Upper lobe of left lung (tissue), 6 donors: Measurements from ENCODE around the gene TSPOAP1. TPM values are rescaled to one million over a fixed set of nuclear protein-coding genes. Genes with fewer than 3 reads are reported as not detected.
A peak's percentile ranks its signal among the peaks of the same experiment; 100 is the strongest.

Experiments
- ATAC-seq, 2 donors: fragments of 200-7000 bp; cut with Tn5 transposase; one replicate each; pipeline ENCODE4 v1.9.1; 2022; ENCODE audit warnings: mild to moderate bottlenecking in 2 of 2, moderate library complexity in 2 of 2; ENCODE audit not compliant: low FRiP score in 2 of 2
- DNase-seq, 2 donors: peaks; one replicate each; pipeline ENCODE4 v3.0.0-alpha.2; 2019 to 2020
- H3K27ac ChIP-seq, 4 donors: fragments of 200-600 bp; sonication (generic); one replicate each; pipeline ENCODE4 v1.5.1; 2016 to 2019
- H3K27me3 ChIP-seq, 4 donors: fragments of 200-600 bp; sonication (generic); one replicate each; pipeline ENCODE4 v1.5.1; 2017 to 2019
- H3K36me3 ChIP-seq, 4 donors: fragments of 200-600 bp; sonication (generic); one replicate each; pipeline ENCODE4 v1.5.1; 2016 to 2019
- H3K4me1 ChIP-seq, 4 donors: fragments of 200-600 bp; sonication (generic); one replicate each; pipeline ENCODE4 v1.5.1; 2018 to 2019
- H3K4me3 ChIP-seq, 4 donors: fragments of 200-600 bp; sonication (generic); one replicate each; pipeline ENCODE4 v1.5.1; 2017 to 2019; ENCODE audit warnings: mild to moderate bottlenecking in 2 of 4, moderate library complexity in 1 of 4
- H3K9me3 ChIP-seq, 4 donors: fragments of 200-600 bp; sonication (generic); one replicate each; pipeline ENCODE4 v1.5.1; 2018 to 2019
- EP300 ChIP-seq, 4 donors: sonication (generic); formaldehyde crosslinking; IDR thresholded peaks; one replicate each; pipeline ENCODE4 v1.5.1; 2017; ENCODE audit warnings: antibody characterized with exemption in 4 of 4, control low read depth in 2 of 4
- POLR2A ChIP-seq, 4 donors: fragments of 450-650 bp; IDR thresholded peaks; one replicate each; pipeline ENCODE4 v1.5.1; 2016 to 2017; ENCODE audit warnings: antibody characterized with exemption in 4 of 4, mild to moderate bottlenecking in 2 of 4
- POLR2AphosphoS5 ChIP-seq, 2 donors: sonication (generic); formaldehyde crosslinking; IDR thresholded peaks; one replicate each; pipeline ENCODE4 v1.5.1; 2017; ENCODE audit warnings: antibody characterized with exemption in 2 of 2
- WGBS, 2 donors: methylation state at CpG; one replicate each; pipeline ENCODE4 v1.1.5; 2017 to 2018; 5-methylcytosine and 5-hydroxymethylcytosine counted together
- total RNA-seq, 6 donors: library from RNA; depleted of rRNA in 4 of 6; stranded (reverse); fragments of >200 nt in 4 of 6; gene quantifications; one replicate each; pipeline versions ENCODE4 v1.1.0 to v1.2.1, GENCODE V29; 2016 to 2021
- TF ChIP-seq, protein P1 (sequence below), 6 experiments: fragments of 450-650 bp in 4 of 6; fragments of 200-600 bp in 2 of 6; sonication (generic) in 2 of 6; IDR thresholded peaks; one replicate each; pipeline ENCODE4 v1.5.1; 2016 to 2019; ENCODE audit warnings: antibody characterized with exemption in 6 of 6
- donor health status: DM: no; HTN: no; CAD: no; lungs with moderate emphysema.
- donor health status: DM: no; HTN: yes; CAD: no; lungs with severe emphysema.

Gene TSPOAP1
- total RNA-seq, 6 donors from 2014 or later = 14.0 to 50.3 (median 24.1) TPM

GRCh38 chr17:58302919-58303585 lies 25.5 kb downstream of the TSPOAP1 start:
- DNase-seq = no peak
- WGBS, 2 donors = 90 to 98% methylated on average over 4 to 9 of the region's 9 CpGs
- no peaks in the 10 kb centered on the region for H3K36me3 ChIP-seq
- H3K4me3 ChIP-seq = no peak overlapping the region
- no peak overlapping the region for H3K27ac ChIP-seq
- no peaks in the 10 kb centered on the region for H3K27me3 ChIP-seq
- TF ChIP-seq, protein P1, sequence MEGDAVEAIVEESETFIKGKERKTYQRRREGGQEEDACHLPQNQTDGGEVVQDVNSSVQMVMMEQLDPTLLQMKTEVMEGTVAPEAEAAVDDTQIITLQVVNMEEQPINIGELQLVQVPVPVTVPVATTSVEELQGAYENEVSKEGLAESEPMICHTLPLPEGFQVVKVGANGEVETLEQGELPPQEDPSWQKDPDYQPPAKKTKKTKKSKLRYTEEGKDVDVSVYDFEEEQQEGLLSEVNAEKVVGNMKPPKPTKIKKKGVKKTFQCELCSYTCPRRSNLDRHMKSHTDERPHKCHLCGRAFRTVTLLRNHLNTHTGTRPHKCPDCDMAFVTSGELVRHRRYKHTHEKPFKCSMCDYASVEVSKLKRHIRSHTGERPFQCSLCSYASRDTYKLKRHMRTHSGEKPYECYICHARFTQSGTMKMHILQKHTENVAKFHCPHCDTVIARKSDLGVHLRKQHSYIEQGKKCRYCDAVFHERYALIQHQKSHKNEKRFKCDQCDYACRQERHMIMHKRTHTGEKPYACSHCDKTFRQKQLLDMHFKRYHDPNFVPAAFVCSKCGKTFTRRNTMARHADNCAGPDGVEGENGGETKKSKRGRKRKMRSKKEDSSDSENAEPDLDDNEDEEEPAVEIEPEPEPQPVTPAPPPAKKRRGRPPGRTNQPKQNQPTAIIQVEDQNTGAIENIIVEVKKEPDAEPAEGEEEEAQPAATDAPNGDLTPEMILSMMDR (IDR thresholded peaks at IDR 0.05) = no peak
- TF ChIP-seq EP300 (IDR thresholded peaks at IDR 0.05) = no peak
- no peak for TF ChIP-seq POLR2AphosphoS5 (IDR thresholded peaks at IDR 0.05)
- TF ChIP-seq POLR2A (IDR thresholded peaks at IDR 0.05) = no peak
- no peaks in the 10 kb centered on the region for H3K4me1 ChIP-seq
- no peak for ATAC-seq
- H3K9me3 ChIP-seq = no peaks in the 10 kb centered on the region

GRCh38 chr17:58302171-58302918 lies 26.2 kb downstream of the TSPOAP1 start:
- TF ChIP-seq POLR2A (IDR thresholded peaks at IDR 0.05) (no peak), EP300 (IDR thresholded peaks at IDR 0.05) (no peak), POLR2AphosphoS5 (IDR thresholded peaks at IDR 0.05) (no peak)
- TF ChIP-seq, protein P1 (IDR thresholded peaks at IDR 0.05) = no peak
- no peaks in the 10 kb centered on the region for H3K27me3 ChIP-seq
- H3K9me3 ChIP-seq = no peaks in the 10 kb centered on the region
- H3K27ac ChIP-seq = no peak overlapping the region
- DNase-seq (no peak), ATAC-seq (no peak)
- H3K4me3 ChIP-seq = no peak overlapping the region
- H3K4me1 ChIP-seq = no peaks in the 10 kb centered on the region
- no peaks in the 10 kb centered on the region for H3K36me3 ChIP-seq
- 81 to 90% methylated on average over 5 to 9 of the region's 9 CpGs for WGBS, 2 donors

GRCh38 chr17:58301504-58302150 lies 27.0 kb downstream of the TSPOAP1 start:
- H3K4me1 ChIP-seq = no peaks in the 10 kb centered on the region
- no peaks in the 10 kb centered on the region for H3K36me3 ChIP-seq
- DNase-seq (peak in 1 of 2 donors; percentile 56), ATAC-seq (no peak)
- H3K27me3 ChIP-seq = no peaks in the 10 kb centered on the region
- no peak overlapping the region for H3K27ac ChIP-seq
- H3K4me3 ChIP-seq = no peak overlapping the region
- TF ChIP-seq POLR2AphosphoS5 (IDR thresholded peaks at IDR 0.05) (no peak), EP300 (IDR thresholded peaks at IDR 0.05) (no peak), POLR2A (IDR thresholded peaks at IDR 0.05) (no peak)
- TF ChIP-seq, protein P1 (IDR thresholded peaks at IDR 0.05) = no peak
- WGBS, 2 donors = 74 to 77% methylated on average over 13 to 16 of the region's 16 CpGs
- H3K9me3 ChIP-seq = no peaks in the 10 kb centered on the region

DNA sequence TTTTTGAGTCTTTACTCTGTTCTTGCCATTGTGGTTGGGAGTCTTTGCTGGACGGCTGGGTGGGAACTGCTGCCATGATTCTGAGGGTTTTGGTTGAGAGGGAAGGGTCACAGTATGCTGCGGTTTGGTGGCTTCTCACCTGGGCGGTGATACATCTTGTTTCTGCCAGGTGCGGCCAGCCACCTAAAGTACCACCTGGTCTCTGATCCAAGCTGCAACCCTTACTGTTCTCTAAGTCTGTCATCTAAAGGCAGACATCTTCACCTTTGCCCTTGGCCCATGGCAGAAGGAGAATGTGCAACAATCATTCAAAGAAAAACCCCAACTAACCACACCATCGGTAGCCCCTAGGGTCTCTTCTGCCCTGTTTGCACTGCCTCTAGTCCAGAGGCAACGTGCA lies 28.3 kb downstream of the TSPOAP1 start:
- 85 to 87% methylated on average over 6 of the region's 6 CpGs for WGBS, 2 donors
- no peak for DNase-seq

More for the DNA sequence above, 28.3 kb downstream of the TSPOAP1 start:
- Histone ChIP-seq H3K9me3 (no peaks in the 10 kb centered on the region), H3K27me3 (no peaks in the 10 kb centered on the region), H3K27ac (no peak overlapping the region), H3K4me1 (no peaks in the 10 kb centered on the region), H3K36me3 (no peaks in the 10 kb centered on the region), H3K4me3 (no peak overlapping the region)
- no peak for ATAC-seq
- no peak for TF ChIP-seq POLR2AphosphoS5 (IDR thresholded peaks at IDR 0.05)
- TF ChIP-seq EP300 (IDR thresholded peaks at IDR 0.05) = no peak
- TF ChIP-seq, protein P1 (IDR thresholded peaks at IDR 0.05) = no peak
- TF ChIP-seq POLR2A (IDR thresholded peaks at IDR 0.05) = no peak
